A375 (cell line): ENCODE data around the gene RFXANK. TPM values are rescaled to one million over a fixed set of nuclear protein-coding genes. Genes with fewer than 3 reads are reported as not detected.

ENCODE experiments used
- small RNA-seq: library from RNA; depleted of rRNA; stranded (forward); fragments of <200 nt; gene quantifications from one replicate; pipeline ENCODE3, GENCODE V24; 2014
- total RNA-seq: library from RNA; depleted of rRNA; stranded (reverse); fragments of >200 nt; shearing (Covaris generic); gene quantifications from 2 replicates; pipeline ENCODE4 v1.2.3, GENCODE V29; 2014; rRNA removed

RFXANK gene, protein sequence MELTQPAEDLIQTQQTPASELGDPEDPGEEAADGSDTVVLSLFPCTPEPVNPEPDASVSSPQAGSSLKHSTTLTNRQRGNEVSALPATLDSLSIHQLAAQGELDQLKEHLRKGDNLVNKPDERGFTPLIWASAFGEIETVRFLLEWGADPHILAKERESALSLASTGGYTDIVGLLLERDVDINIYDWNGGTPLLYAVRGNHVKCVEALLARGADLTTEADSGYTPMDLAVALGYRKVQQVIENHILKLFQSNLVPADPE
- 125 and 148 TPM in 2 replicates for total RNA-seq

GRCh38 chr19:19192078-19192882 is at the start of gene RFXANK, which contains the start of gene BORCS8:
Gene RFXANK, plus strand, starts transcription at chr19:19192258. Its CDS starts 1,689 bp downstream, at chr19:19193947.
Gene BORCS8, minus strand, starts transcription at chr19:19192152. Its CDS starts 35 bp downstream, at chr19:19192117.

DNA sequence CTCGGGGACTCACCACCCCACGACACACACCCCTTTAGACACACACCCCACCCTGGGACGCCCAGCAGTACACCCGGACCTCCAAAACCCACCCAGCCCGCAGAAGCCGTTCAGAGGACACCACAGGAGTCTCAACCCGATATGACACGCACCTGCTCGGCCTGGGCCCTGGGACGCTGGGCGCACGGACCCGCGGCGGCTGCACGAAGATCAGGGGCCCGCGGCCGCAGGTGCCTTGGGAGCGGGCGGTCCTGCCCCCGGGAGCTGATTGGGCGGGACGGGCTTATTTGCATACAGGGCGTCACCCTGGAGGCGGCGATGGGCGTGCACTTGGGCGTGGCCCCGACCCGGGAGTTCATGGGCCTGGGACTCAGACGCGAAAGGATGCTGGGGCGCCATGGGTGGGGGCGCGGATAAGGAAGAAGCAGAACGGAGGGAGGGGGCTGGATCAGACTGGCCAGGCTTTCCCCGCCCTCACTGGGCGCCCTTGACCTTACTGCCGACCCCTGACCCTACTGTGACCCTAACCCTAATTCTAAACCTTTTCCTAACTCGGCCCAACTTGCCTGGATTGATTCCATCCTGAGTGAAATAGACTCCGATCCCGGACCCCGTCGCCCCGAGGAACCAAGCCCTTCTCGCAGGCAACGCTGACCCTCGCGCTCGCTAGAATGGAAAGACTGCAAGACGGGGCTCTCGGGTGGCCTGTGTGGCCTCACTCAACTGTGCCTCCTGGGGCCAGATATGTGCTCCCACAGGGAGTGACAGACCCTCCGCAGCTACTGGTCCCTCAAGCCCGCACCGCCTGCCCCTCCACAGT is 21.8 kb upstream of the RFXANK start, which contains the start of gene MEF2B:
Gene MEF2B, minus strand, starts transcription at position 211 of the 820 bp plus-strand sequence. CDS start 19,528 bp downstream, outside the sequence.

DNA sequence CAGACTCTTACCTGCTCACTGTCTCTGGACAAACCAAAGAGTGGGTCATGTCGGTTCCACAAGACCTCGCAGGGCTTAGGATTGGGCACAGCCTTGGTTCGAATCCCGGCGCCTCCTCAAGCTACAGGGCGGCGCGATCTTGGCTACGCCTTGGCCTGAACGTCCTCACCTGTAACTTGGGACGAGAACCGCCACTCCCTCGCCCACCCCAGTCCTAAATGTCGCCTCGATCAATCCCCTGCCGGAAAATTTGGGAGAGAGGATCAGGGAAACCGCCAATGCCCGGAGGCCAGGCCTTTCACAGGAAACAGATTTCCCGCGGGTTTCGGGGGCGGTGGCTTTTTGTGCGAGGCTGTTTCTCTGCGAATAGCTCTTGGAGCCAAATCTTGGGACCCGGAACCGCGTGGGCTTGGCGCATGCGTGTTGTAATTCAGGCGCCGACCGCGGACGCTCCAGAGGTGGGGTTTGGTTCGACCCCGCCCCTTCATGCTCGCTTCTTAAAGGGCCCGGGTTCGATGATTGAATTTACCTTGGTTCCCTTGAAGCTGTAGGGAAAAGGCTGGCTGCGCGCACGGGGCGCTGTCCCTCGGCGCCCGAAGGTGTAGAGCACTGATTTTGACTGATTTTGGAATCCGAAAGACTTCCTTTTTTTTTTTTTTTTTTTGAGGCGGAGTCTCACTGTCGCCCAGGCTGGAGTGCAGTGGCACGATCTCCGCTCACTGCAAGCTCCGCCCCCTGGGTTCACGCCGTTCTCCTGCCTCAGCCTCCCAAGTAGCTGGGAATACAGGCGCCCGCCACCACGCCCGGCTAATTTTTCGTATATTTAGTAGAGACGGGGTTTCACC is 11.2 kb downstream of the RFXANK start, which contains the start of gene NR2C2AP:
Gene NR2C2AP, minus strand, starts transcription at position 403 of the 845 bp plus-strand sequence. Its CDS starts 354 bp downstream, at position 49.

DNA sequence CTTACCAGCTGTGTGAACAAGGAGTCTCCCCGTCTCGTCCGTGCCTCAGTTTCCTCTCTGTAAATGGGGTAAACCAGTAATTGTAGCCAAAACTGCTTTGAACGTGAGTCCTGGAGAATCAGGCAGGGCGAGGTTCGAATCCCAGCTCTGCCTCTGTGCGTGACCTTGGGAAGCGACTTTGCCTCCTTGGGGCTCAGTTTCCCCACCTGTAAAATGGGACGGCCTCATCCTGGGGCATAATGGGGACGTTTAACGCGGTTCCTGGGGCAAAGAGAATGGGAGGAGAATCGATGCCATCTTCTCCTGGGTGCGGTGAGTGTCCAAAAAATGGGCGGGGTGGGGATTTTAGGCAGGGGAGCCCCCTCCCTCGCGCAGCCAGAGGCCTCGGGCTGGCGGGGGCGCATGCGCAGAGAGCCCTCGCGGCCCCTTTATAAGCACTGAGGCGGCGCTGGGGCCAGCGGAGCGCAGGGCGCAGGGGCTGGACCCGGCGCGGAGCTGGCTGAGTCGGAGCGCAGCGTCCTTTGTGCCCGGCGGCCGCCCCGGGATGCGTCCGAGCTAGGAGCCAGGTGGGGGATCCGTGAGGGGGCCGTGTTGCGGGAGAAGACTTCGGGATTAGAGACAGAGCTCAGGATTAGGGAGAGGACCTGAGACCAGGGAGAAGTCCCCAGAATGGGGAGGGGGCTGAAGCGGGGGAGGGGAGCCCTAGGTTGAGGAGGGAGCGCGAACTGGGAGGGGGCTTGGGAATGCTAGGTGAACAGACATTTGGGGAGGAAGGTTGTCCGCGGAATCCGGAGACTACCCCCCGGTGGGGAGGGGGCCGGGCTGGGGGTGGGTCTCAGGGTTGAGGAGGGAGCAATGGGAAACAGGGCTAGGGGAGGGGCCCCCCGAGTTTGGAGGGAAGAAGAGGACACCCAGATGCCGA is 19.7 kb downstream of the RFXANK start, which contains the start of gene NCAN:
Gene NCAN, plus strand, starts transcription at position 460 of the 922 bp plus-strand sequence. CDS start 4,996 bp downstream, outside the sequence.

Small RNAs within 50 kb of the gene (small RNA-seq; reads per million reads assigned to genes)
- not detected for gene RNU6-1028P

Other genes starting within 250 kb of the RFXANK start
- gene SUGP2, start 158.7 kb upstream of the RFXANK start, total RNA-seq = 46.0 and 47.3 TPM in 2 replicates
- 78.9 and 86.3 TPM in 2 replicates for gene ARMC6, start 158.7 kb upstream of the RFXANK start, total RNA-seq
- gene SLC25A42, start 128.3 kb upstream of the RFXANK start, total RNA-seq = 6.2 and 7.7 TPM in 2 replicates
- gene TMEM161A, start 53.8 kb upstream of the RFXANK start, total RNA-seq = 50.4 and 67.5 TPM in 2 replicates
- gene MEF2B, start 22.0 kb upstream of the RFXANK start, total RNA-seq = 0.30 and 0.34 TPM in 2 replicates
- gene BORCS8, start 106 bp upstream of the RFXANK start, total RNA-seq = 29.0 and 44.7 TPM in 2 replicates
- 37.2 and 40.8 TPM in 2 replicates for gene NR2C2AP, start 11.2 kb downstream of the RFXANK start, total RNA-seq
- gene NCAN, start 19.7 kb downstream of the RFXANK start, total RNA-seq = 0.03 TPM in 1 of 2 replicates, not detected in the other
- gene TM6SF2, start 81.0 kb downstream of the RFXANK start, total RNA-seq = 0.45 TPM in 1 of 2 replicates, not detected in the other
- gene SUGP1, start 128.3 kb downstream of the RFXANK start, total RNA-seq = 58.6 and 63.9 TPM in 2 replicates
- 51.7 and 61.4 TPM in 2 replicates for gene MAU2, start 128.6 kb downstream of the RFXANK start, total RNA-seq
- 110 and 123 TPM in 2 replicates for gene GATAD2A, start 213.4 kb downstream of the RFXANK start, total RNA-seq